ENCODE results near the gene SIGLEC15.

GRCh38 chr18:45833846-45834245 is 8.4 kb downstream of the SIGLEC15 start:
- TF ChIP-seq, protein P1, sequence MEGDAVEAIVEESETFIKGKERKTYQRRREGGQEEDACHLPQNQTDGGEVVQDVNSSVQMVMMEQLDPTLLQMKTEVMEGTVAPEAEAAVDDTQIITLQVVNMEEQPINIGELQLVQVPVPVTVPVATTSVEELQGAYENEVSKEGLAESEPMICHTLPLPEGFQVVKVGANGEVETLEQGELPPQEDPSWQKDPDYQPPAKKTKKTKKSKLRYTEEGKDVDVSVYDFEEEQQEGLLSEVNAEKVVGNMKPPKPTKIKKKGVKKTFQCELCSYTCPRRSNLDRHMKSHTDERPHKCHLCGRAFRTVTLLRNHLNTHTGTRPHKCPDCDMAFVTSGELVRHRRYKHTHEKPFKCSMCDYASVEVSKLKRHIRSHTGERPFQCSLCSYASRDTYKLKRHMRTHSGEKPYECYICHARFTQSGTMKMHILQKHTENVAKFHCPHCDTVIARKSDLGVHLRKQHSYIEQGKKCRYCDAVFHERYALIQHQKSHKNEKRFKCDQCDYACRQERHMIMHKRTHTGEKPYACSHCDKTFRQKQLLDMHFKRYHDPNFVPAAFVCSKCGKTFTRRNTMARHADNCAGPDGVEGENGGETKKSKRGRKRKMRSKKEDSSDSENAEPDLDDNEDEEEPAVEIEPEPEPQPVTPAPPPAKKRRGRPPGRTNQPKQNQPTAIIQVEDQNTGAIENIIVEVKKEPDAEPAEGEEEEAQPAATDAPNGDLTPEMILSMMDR (conservative IDR thresholded peaks at IDR 0.05; ENCODE audit: low read length): no peak
- no peak for TF ChIP-seq EZH2phosphoT487 (IDR thresholded peaks at IDR 0.05; ENCODE audit: borderline replicate concordance, low read depth, low read length)
